Vagina (tissue), 2 donors: Measurements from ENCODE around the gene LHX2.

Experiments used
- POLR2AphosphoS5 ChIP-seq, 2 donors: sonication (generic); formaldehyde crosslinking; IDR thresholded peaks; one replicate each; pipeline ENCODE4 v1.9.0; 2017; ENCODE audit warnings: antibody characterized with exemption in 2 of 2, mild to moderate bottlenecking in 2 of 2, low read depth in 1 of 2; ENCODE audit not compliant: insufficient read depth in 1 of 2
- TF ChIP-seq, protein P1 (sequence below), 3 experiments: fragments of 450-650 bp in 2 of 3; fragments of 200-600 bp in 1 of 3; sonication (generic) in 1 of 3; IDR thresholded peaks; one replicate each; pipeline ENCODE4 v1.5.1; 2017 to 2019; ENCODE audit warnings: antibody characterized with exemption in 3 of 3, mild to moderate bottlenecking in 2 of 3, moderate library complexity in 2 of 3

DNA sequence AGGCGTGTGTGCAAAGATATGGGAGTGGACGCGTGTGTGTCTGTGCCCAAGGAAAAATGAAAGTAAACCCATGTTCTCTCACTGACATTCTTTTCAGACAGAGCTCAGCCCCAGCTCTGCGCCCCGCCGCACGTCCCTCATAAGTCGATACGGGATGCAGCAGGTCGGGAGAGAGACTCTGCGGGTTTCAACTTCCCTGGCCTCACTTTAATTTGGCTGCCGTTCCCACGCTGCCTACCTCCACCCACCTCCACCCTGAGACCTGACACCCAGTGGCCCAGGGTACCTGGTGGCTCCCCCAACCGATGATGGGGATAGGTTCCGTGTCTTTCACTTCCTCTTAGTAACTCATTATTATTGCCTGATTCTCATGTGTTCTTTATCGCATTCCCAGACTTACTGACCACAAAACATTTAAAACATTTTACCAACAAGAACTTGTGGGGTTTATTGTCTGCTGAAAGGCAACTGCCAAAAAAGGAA is 19.4 kb downstream of the LHX2 start:
- TF ChIP-seq, protein P1, sequence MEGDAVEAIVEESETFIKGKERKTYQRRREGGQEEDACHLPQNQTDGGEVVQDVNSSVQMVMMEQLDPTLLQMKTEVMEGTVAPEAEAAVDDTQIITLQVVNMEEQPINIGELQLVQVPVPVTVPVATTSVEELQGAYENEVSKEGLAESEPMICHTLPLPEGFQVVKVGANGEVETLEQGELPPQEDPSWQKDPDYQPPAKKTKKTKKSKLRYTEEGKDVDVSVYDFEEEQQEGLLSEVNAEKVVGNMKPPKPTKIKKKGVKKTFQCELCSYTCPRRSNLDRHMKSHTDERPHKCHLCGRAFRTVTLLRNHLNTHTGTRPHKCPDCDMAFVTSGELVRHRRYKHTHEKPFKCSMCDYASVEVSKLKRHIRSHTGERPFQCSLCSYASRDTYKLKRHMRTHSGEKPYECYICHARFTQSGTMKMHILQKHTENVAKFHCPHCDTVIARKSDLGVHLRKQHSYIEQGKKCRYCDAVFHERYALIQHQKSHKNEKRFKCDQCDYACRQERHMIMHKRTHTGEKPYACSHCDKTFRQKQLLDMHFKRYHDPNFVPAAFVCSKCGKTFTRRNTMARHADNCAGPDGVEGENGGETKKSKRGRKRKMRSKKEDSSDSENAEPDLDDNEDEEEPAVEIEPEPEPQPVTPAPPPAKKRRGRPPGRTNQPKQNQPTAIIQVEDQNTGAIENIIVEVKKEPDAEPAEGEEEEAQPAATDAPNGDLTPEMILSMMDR (IDR thresholded peaks at IDR 0.05) = no peak
- no peak for TF ChIP-seq POLR2AphosphoS5 (IDR thresholded peaks at IDR 0.05; ENCODE audit: insufficient read depth in 1 of 2, low read depth in 1 of 2)
